Fibroblast of lung (primary cell): ENCODE results near the gene FETUB. TPM values are rescaled to one million over a fixed set of nuclear protein-coding genes. Genes with fewer than 3 reads are reported as not detected.
"Not testable (repeated sequence)": the region's sequence is repeated elsewhere in the genome, so short reads cannot be mapped to it uniquely, and the experiment has no call there.

ENCODE experiments used
- DNase-seq, 2 donors: peaks; one replicate each; pipeline versions ENCODE4 v3.0.0 to v3.0.0-alpha.2; 2010; ENCODE audit warnings: low read depth in 2 of 2
- H2AFZ ChIP-seq: 2 replicates; pipeline ENCODE4 v1.5.1; 2012; ENCODE audit warnings: low read length, control low read depth, inconsistent platforms
- H3K27ac ChIP-seq: 2 replicates; pipeline ENCODE4 v1.5.1; 2011; ENCODE audit warnings: low read length, control low read depth; ENCODE audit not compliant: insufficient read depth
- H3K27me3 ChIP-seq: 2 replicates; pipeline ENCODE4 v1.5.1; 2011; ENCODE audit warnings: mild to moderate bottlenecking, low read length; ENCODE audit not compliant: control insufficient read depth, insufficient read depth
- H3K36me3 ChIP-seq: 2 replicates; pipeline ENCODE4 v1.5.1; 2011; ENCODE audit warnings: low read length; ENCODE audit not compliant: control insufficient read depth, insufficient read depth
- H3K4me1 ChIP-seq: 2 replicates; pipeline ENCODE4 v1.5.1; 2011; ENCODE audit warnings: low read length; ENCODE audit not compliant: control insufficient read depth, insufficient read depth; ENCODE audit errors: extremely low read depth
- H3K4me2 ChIP-seq: 2 replicates; pipeline ENCODE4 v1.5.1; 2011; ENCODE audit warnings: low read length, control low read depth; ENCODE audit not compliant: insufficient read depth; ENCODE audit errors: extremely low read depth
- H3K4me3 ChIP-seq, 4 experiments: fragments of 200-600 bp in 1 of 4; sonication (generic) in 1 of 4; replicated peaks in 1 of 4; 2 replicates each; pipeline ENCODE4 v1.5.1; 2011 to 2016; ENCODE audit warnings: low read length in 4 of 4, low read depth in 3 of 4, mild to moderate bottlenecking in 3 of 4, control low read depth in 2 of 4, inconsistent platforms in 1 of 4, mixed read lengths in 1 of 4; ENCODE audit not compliant: insufficient read depth in 1 of 4; ENCODE audit errors: control extremely low read depth in 1 of 4
- H3K79me2 ChIP-seq: 2 replicates; pipeline ENCODE4 v1.5.1; 2012; ENCODE audit warnings: mild to moderate bottlenecking, low read length, inconsistent platforms; ENCODE audit not compliant: control insufficient read depth, insufficient read depth
- H3K9ac ChIP-seq: 2 replicates; pipeline ENCODE4 v1.5.1; 2011; ENCODE audit warnings: mild to moderate bottlenecking, low read length, control low read depth; ENCODE audit not compliant: insufficient read depth
- H3K9me3 ChIP-seq: 2 replicates; pipeline ENCODE4 v1.5.1; 2012; ENCODE audit warnings: low read depth, low read length; ENCODE audit not compliant: control insufficient read depth, insufficient read depth
- H4K20me1 ChIP-seq: 2 replicates; pipeline ENCODE4 v1.5.1; 2011; ENCODE audit warnings: low read length; ENCODE audit not compliant: control insufficient read depth, insufficient read depth; ENCODE audit errors: extremely low read depth
- EZH2 ChIP-seq: IDR thresholded peaks from 2 replicates; pipeline ENCODE4 v1.5.1; 2012; ENCODE audit warnings: low read length, control low read depth, mild to moderate bottlenecking; ENCODE audit errors: missing control alignments
- polyA plus RNA-seq, 2 donors: library from polyadenylated mRNA; depleted of rRNA in 1 of 2; stranded (reverse) in 1 of 2; unstranded in 1 of 2; fragments of >200 nt; gene quantifications; 2 replicates each; pipeline ENCODE4 v1.2.1, GENCODE V29; 2011 to 2012; ENCODE audit warnings: missing spikeins in 1 of 2
- total RNA-seq: library from RNA; depleted of rRNA; stranded (reverse); fragments of >200 nt; gene quantifications from 2 replicates; pipeline ENCODE4 v1.2.1, GENCODE V29; 2014
- TF ChIP-seq, protein P1 (sequence below), 2 donors: IDR thresholded peaks in 1 of 2; conservative IDR thresholded peaks in 1 of 2; 1 replicate in 1 of 2; 2 replicates in 1 of 2; pipeline ENCODE4 v1.5.1; 2011 to 2012; ENCODE audit warnings: low read length in 2 of 2, control low read depth in 1 of 2, inconsistent platforms in 1 of 2, low read depth in 1 of 2, mild to moderate bottlenecking in 1 of 2

FETUB gene
- total and polyA plus RNA-seq, 2 donors (not counting 1 experiment from before 2014, with no cell fraction given), result not detected

GRCh38 chr3:186696522-186696921 lies 56.3 kb downstream of the FETUB start:
- no peaks in the 10 kb centered on the region for H3K4me1 ChIP-seq
- H3K79me2 ChIP-seq, result no peaks in the 10 kb centered on the region
- H3K27me3 ChIP-seq, result no peaks in the 10 kb centered on the region
- H3K4me2 ChIP-seq, result no peak overlapping the region
- no peak overlapping the region for H3K9ac ChIP-seq
- no peak overlapping the region for H2AFZ ChIP-seq
- no peaks in the 10 kb centered on the region for H4K20me1 ChIP-seq
- no peak for DNase-seq
- H3K9me3 ChIP-seq, result no peaks in the 10 kb centered on the region
- TF ChIP-seq, protein P1, sequence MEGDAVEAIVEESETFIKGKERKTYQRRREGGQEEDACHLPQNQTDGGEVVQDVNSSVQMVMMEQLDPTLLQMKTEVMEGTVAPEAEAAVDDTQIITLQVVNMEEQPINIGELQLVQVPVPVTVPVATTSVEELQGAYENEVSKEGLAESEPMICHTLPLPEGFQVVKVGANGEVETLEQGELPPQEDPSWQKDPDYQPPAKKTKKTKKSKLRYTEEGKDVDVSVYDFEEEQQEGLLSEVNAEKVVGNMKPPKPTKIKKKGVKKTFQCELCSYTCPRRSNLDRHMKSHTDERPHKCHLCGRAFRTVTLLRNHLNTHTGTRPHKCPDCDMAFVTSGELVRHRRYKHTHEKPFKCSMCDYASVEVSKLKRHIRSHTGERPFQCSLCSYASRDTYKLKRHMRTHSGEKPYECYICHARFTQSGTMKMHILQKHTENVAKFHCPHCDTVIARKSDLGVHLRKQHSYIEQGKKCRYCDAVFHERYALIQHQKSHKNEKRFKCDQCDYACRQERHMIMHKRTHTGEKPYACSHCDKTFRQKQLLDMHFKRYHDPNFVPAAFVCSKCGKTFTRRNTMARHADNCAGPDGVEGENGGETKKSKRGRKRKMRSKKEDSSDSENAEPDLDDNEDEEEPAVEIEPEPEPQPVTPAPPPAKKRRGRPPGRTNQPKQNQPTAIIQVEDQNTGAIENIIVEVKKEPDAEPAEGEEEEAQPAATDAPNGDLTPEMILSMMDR (conservative IDR thresholded peaks at IDR 0.05 in 1 of 2, IDR thresholded peaks at IDR 0.05 in 1 of 2; ENCODE audit: low read depth in 1 of 2, low read length in 2 of 2), result no peak
- TF ChIP-seq EZH2, result no peak
- H3K4me3 ChIP-seq, result no peak overlapping the region
- H3K36me3 ChIP-seq, result no peaks in the 10 kb centered on the region
- no peak overlapping the region for H3K27ac ChIP-seq

- Histone ChIP-seq H3K4me3 (no peak overlapping the region), H3K9ac (no peak overlapping the region), H3K9me3 (no peaks in the 10 kb centered on the region), H3K27me3 (no peaks in the 10 kb centered on the region), H3K36me3 (no peaks in the 10 kb centered on the region), H3K27ac (no peak overlapping the region), H4K20me1 (no peaks in the 10 kb centered on the region), H3K4me2 (no peak overlapping the region), H2AFZ (no peak overlapping the region), H3K79me2 (no peaks in the 10 kb centered on the region), H3K4me1 (no peaks in the 10 kb centered on the region)
- DNase-seq, result no peak
- TF ChIP-seq, protein P1 (conservative IDR thresholded peaks at IDR 0.05 in 1 of 2, IDR thresholded peaks at IDR 0.05 in 1 of 2; ENCODE audit: low read depth in 1 of 2, low read length in 2 of 2), result no peak
- TF ChIP-seq EZH2, result no peak
Observed at GRCh38 chr3:186697510-186697909, 57.3 kb downstream of the FETUB start.

- Histone ChIP-seq H3K4me2 (no peak overlapping the region), H3K36me3 (no peaks in the 10 kb centered on the region), H3K27me3 (no peaks in the 10 kb centered on the region), H3K9ac (no peak overlapping the region), H2AFZ (no peak overlapping the region), H3K9me3 (no peaks in the 10 kb centered on the region), H4K20me1 (no peaks in the 10 kb centered on the region), H3K4me3 (no peak overlapping the region), H3K4me1 (no peaks in the 10 kb centered on the region), H3K27ac (no peak overlapping the region), H3K79me2 (no peaks in the 10 kb centered on the region)
- no peak for DNase-seq
- TF ChIP-seq EZH2, result no peak
- TF ChIP-seq, protein P1 (conservative IDR thresholded peaks at IDR 0.05 in 1 of 2, IDR thresholded peaks at IDR 0.05 in 1 of 2; ENCODE audit: low read depth in 1 of 2, low read length in 2 of 2), result no peak
Observed at GRCh38 chr3:186700267-186700666, 60.1 kb downstream of the FETUB start.

DNA sequence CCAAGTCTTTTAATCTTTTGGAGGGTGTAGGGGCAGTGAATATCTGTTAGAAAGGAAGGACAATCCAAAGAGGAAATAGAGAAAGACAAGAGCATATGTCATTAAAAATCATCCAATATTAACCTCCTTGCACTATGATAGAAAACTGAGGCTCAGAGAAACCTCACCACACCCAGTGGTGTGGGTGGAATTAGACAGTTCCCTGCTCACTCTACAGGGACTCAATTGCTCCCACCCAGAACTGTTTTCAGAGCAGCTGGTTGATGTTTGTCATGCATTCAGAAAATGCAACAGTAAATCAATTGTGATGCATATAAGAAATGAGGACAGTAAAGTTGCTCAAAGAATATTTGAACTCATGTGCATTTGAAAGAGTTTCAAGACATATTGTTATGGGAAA lies 62.3 kb downstream of the FETUB start:
- not testable (repeated sequence) for H2AFZ ChIP-seq, H3K36me3 ChIP-seq, H4K20me1 ChIP-seq, H3K9ac ChIP-seq, DNase-seq, H3K9me3 ChIP-seq, H3K79me2 ChIP-seq, H3K4me3 ChIP-seq, H3K27ac ChIP-seq, H3K4me2 ChIP-seq, H3K27me3 ChIP-seq, H3K4me1 ChIP-seq
